ENCODE measurements around the gene VAPA.

Gene VAPA

DNA sequence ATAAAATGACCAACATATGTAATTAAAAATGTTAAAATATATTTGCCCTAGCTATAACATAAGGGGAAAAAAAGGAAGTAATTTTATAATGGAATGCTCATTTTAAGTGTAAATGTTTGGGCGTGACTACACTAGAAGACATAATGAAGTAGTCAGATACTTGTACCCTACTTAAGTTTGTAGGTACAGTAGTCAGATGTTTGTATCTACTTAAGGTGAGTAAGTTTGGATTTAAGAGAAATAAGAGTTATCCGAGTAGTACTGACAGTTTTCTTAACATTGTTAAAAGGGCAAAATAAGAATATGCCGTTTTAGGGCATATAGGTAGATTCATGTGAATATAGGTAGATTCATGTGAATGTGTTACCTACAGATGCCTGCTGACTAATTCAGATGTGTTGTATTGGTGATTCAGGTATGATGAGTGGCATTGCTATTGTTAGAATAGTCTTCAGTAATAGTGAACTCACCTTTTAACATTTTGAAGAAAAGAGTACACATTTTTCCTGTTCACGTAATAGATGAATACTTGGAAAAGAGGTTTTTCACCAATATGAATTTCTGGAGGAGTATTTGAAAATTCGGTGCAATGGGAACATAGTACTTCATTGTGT lies 14.9 kb downstream of the VAPA start:
- no peak for TF ChIP-seq MAX (IDR thresholded peaks at IDR 0.05; ENCODE audit: low read depth, low read length)
- no peak for TF ChIP-seq MYC (IDR thresholded peaks at IDR 0.05; ENCODE audit: low read depth, low read length)
- TF ChIP-seq POLR2A (IDR thresholded peaks at IDR 0.05; ENCODE audit: extremely low read depth, insufficient read length): no peak
- no peak for DNase-seq (ENCODE audit: low read depth)
- H3K4me3 ChIP-seq (ENCODE audit: low read depth, low read length): no peak overlapping the region

- no peak for DNase-seq (ENCODE audit: low read depth)
- TF ChIP-seq POLR2A (IDR thresholded peaks at IDR 0.05; ENCODE audit: extremely low read depth, insufficient read length) (no peak), MYC (IDR thresholded peaks at IDR 0.05; ENCODE audit: low read depth, low read length) (no peak), MAX (IDR thresholded peaks at IDR 0.05; ENCODE audit: low read depth, low read length) (no peak)
- TF ChIP-seq, protein P1, sequence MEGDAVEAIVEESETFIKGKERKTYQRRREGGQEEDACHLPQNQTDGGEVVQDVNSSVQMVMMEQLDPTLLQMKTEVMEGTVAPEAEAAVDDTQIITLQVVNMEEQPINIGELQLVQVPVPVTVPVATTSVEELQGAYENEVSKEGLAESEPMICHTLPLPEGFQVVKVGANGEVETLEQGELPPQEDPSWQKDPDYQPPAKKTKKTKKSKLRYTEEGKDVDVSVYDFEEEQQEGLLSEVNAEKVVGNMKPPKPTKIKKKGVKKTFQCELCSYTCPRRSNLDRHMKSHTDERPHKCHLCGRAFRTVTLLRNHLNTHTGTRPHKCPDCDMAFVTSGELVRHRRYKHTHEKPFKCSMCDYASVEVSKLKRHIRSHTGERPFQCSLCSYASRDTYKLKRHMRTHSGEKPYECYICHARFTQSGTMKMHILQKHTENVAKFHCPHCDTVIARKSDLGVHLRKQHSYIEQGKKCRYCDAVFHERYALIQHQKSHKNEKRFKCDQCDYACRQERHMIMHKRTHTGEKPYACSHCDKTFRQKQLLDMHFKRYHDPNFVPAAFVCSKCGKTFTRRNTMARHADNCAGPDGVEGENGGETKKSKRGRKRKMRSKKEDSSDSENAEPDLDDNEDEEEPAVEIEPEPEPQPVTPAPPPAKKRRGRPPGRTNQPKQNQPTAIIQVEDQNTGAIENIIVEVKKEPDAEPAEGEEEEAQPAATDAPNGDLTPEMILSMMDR (IDR thresholded peaks at IDR 0.05; ENCODE audit: low read depth, low read length): no peak
- no peak overlapping the region for H3K4me3 ChIP-seq (ENCODE audit: low read depth, low read length)
Observed at GRCh38 chr18:9930299-9930884, 16.6 kb downstream of the VAPA start.

DNA sequence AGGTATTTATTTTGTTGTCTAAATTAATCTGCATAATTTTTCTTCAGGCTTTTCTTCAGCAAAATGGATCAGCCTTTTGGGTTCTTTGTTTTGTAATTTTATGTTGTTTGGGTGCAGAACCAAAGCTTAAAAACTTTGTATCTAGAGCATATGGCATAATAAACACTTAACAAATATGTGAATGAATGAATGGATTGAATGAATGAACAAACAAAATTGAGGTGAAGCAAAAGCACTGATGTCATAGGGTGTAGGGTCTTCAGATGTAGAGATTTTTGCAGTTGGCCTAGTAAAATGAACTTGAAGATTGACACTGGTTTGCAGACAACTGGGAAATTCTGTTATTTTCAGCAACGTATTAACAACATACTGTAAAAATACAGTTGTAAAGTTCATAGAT lies 17.3 kb downstream of the VAPA start:
- H3K4me3 ChIP-seq (ENCODE audit: low read depth, low read length): no peak overlapping the region
- DNase-seq (ENCODE audit: low read depth): no peak

GRCh38 chr18:9931678-9932077 lies 17.9 kb downstream of the VAPA start:
- DNase-seq (ENCODE audit: low read depth): no peak
- H3K4me3 ChIP-seq (ENCODE audit: low read depth, low read length): no peak overlapping the region
- TF ChIP-seq, protein P1 (IDR thresholded peaks at IDR 0.05; ENCODE audit: low read depth, low read length): no peak
- TF ChIP-seq MYC (IDR thresholded peaks at IDR 0.05; ENCODE audit: low read depth, low read length) (no peak), MAX (IDR thresholded peaks at IDR 0.05; ENCODE audit: low read depth, low read length) (no peak), POLR2A (IDR thresholded peaks at IDR 0.05; ENCODE audit: extremely low read depth, insufficient read length) (no peak)

More for the DNA sequence above, 17.3 kb downstream of the VAPA start:
- TF ChIP-seq, protein P1 (IDR thresholded peaks at IDR 0.05; ENCODE audit: low read depth, low read length): no peak
- TF ChIP-seq POLR2A (IDR thresholded peaks at IDR 0.05; ENCODE audit: extremely low read depth, insufficient read length) (no peak), MYC (IDR thresholded peaks at IDR 0.05; ENCODE audit: low read depth, low read length) (no peak), MAX (IDR thresholded peaks at IDR 0.05; ENCODE audit: low read depth, low read length) (no peak)

GRCh38 chr18:9933865-9934264 lies 20.0 kb downstream of the VAPA start:
- H3K4me3 ChIP-seq (ENCODE audit: low read depth, low read length): no peak overlapping the region
- DNase-seq (ENCODE audit: low read depth): no peak
- TF ChIP-seq MYC (IDR thresholded peaks at IDR 0.05; ENCODE audit: low read depth, low read length) (no peak), MAX (IDR thresholded peaks at IDR 0.05; ENCODE audit: low read depth, low read length) (no peak), POLR2A (IDR thresholded peaks at IDR 0.05; ENCODE audit: extremely low read depth, insufficient read length) (no peak)
- TF ChIP-seq, protein P1 (IDR thresholded peaks at IDR 0.05; ENCODE audit: low read depth, low read length): no peak

GRCh38 chr18:9934274-9934673 lies 20.5 kb downstream of the VAPA start:
- no peak for DNase-seq (ENCODE audit: low read depth)
- TF ChIP-seq MAX (IDR thresholded peaks at IDR 0.05; ENCODE audit: low read depth, low read length): no peak
- no peak for TF ChIP-seq MYC (IDR thresholded peaks at IDR 0.05; ENCODE audit: low read depth, low read length)
- TF ChIP-seq, protein P1 (IDR thresholded peaks at IDR 0.05; ENCODE audit: low read depth, low read length): no peak
- no peak for TF ChIP-seq POLR2A (IDR thresholded peaks at IDR 0.05; ENCODE audit: extremely low read depth, insufficient read length)
- H3K4me3 ChIP-seq (ENCODE audit: low read depth, low read length): no peak overlapping the region

Data from NB4 (cell line).